Ascending aorta (tissue), 2 donors: Measurements from ENCODE around the gene RECQL5. TPM values are rescaled to one million over a fixed set of nuclear protein-coding genes. Genes with fewer than 3 reads are reported as not detected.

Experiments
- DNase-seq, 2 donors: peaks; one replicate each; pipeline ENCODE4 v3.0.0-alpha.2; 2019; ENCODE audit warnings: low spot score in 2 of 2
- H3K27ac ChIP-seq, 2 donors: fragments of 200-600 bp; sonication (generic); one replicate each; pipeline ENCODE4 v1.5.1; 2016 to 2017; ENCODE audit warnings: mild to moderate bottlenecking in 1 of 2
- H3K27me3 ChIP-seq: fragments of 200-600 bp; sonication (generic); one replicate; pipeline ENCODE4 v1.5.1; 2017
- H3K36me3 ChIP-seq, 2 donors: fragments of 200-600 bp; sonication (generic); one replicate each; pipeline ENCODE4 v1.5.1; 2016
- H3K4me1 ChIP-seq, 2 donors: fragments of 200-600 bp; sonication (generic); one replicate each; pipeline ENCODE4 v1.5.1; 2016 to 2017; ENCODE audit warnings: mild to moderate bottlenecking in 1 of 2
- H3K4me3 ChIP-seq, 2 donors: fragments of 200-600 bp; sonication (generic); one replicate each; pipeline ENCODE4 v1.5.1; 2016 to 2017; ENCODE audit warnings: mild to moderate bottlenecking in 1 of 2
- H3K9me3 ChIP-seq, 2 donors: fragments of 200-600 bp; sonication (generic); one replicate each; pipeline ENCODE4 v1.5.1; 2016
- intact Hi-C: fragments of 100-400 bp; cut with DNase I; formaldehyde crosslinking; loops from one replicate; pipeline ENCODE4 v1.15.1; 2023
- total RNA-seq: library from RNA; depleted of rRNA; stranded (reverse); fragments of >200 nt; gene quantifications from one replicate; pipeline ENCODE4 v1.1.0, GENCODE V29; 2016
- TF ChIP-seq, protein P1 (sequence below), 3 experiments: fragments of 200-600 bp in 2 of 3; fragments of 450-650 bp in 1 of 3; sonication (generic) in 2 of 3; IDR thresholded peaks; one replicate each; pipeline ENCODE4 v1.5.1; 2016 to 2019; ENCODE audit warnings: antibody characterized with exemption in 3 of 3, mild to moderate bottlenecking in 1 of 3, moderate library complexity in 1 of 3

RECQL5 gene
- total RNA-seq, 1 donor from 2014 or later: 7.6 TPM

DNA sequence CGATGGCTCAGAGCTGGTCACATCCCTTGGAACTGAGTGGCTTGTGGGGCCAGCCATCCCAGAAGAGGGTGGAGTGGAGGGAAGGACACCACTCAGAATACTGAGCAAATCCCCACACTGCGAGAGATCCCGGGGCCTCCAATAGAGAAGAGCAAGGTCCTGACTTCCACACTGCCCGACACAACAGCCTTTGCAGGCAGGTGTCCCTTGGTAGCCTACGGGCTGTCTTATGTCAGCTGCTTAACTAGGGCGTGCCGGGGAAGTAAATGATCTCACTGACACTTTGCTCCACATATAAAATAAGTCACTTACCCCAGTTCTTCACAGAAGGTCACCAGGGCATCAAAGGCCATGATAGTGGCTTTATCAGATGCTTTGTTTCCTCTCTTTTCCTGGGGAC is 16.1 kb downstream of the RECQL5 start:
- H3K27ac ChIP-seq: no peak overlapping the region
- H3K9me3 ChIP-seq: no peaks in the 10 kb centered on the region
- intact Hi-C loops: no loop called here
- no peaks in the 10 kb centered on the region for H3K27me3 ChIP-seq
- H3K4me1 ChIP-seq: no peaks in the 10 kb centered on the region
- no peak for DNase-seq
- TF ChIP-seq, protein P1, sequence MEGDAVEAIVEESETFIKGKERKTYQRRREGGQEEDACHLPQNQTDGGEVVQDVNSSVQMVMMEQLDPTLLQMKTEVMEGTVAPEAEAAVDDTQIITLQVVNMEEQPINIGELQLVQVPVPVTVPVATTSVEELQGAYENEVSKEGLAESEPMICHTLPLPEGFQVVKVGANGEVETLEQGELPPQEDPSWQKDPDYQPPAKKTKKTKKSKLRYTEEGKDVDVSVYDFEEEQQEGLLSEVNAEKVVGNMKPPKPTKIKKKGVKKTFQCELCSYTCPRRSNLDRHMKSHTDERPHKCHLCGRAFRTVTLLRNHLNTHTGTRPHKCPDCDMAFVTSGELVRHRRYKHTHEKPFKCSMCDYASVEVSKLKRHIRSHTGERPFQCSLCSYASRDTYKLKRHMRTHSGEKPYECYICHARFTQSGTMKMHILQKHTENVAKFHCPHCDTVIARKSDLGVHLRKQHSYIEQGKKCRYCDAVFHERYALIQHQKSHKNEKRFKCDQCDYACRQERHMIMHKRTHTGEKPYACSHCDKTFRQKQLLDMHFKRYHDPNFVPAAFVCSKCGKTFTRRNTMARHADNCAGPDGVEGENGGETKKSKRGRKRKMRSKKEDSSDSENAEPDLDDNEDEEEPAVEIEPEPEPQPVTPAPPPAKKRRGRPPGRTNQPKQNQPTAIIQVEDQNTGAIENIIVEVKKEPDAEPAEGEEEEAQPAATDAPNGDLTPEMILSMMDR (IDR thresholded peaks at IDR 0.05): no peak
- no peak overlapping the region for H3K4me3 ChIP-seq
- H3K36me3 ChIP-seq: peaks cover 24 to 45% of the 10 kb centered on the region in 2 donors

GRCh38 chr17:75649687-75650086 is 17.3 kb downstream of the RECQL5 start:
- Histone ChIP-seq H3K27me3 (no peaks in the 10 kb centered on the region), H3K9me3 (no peaks in the 10 kb centered on the region), H3K4me1 (no peaks in the 10 kb centered on the region), H3K36me3 (peaks cover 24 to 38% of the 10 kb centered on the region in 2 donors), H3K27ac (no peak overlapping the region), H3K4me3 (no peak overlapping the region)
- intact Hi-C loops: no loop called here
- DNase-seq: no peak
- TF ChIP-seq, protein P1 (IDR thresholded peaks at IDR 0.05): no peak

DNA sequence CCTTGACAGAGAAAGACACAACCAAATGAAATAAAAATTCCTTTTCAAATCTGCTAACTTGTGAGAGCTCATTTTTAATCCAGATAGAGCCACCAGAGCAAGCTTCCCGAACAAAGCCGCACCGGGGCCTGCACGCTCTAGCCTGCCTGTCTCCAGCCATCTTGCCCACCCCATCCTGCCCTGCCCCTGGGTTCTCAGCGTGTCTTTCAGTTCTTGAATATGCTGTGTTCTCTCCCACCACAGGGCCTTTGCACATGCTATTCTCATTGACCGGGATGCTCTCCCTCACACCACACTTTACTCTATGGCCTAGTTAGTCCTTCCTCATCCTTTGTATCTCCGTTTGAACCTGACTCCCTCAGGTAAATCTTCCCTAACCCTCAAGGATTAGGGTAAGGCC is 19.0 kb downstream of the RECQL5 start:
- Histone ChIP-seq H3K27me3 (no peaks in the 10 kb centered on the region), H3K36me3 (peaks cover 24 to 40% of the 10 kb centered on the region in 2 donors), H3K9me3 (no peaks in the 10 kb centered on the region), H3K4me3 (no peak overlapping the region), H3K27ac (no peak overlapping the region), H3K4me1 (no peaks in the 10 kb centered on the region)
- intact Hi-C loops: no loop called here
- TF ChIP-seq, protein P1 (IDR thresholded peaks at IDR 0.05): no peak
- DNase-seq: no peak

GRCh38 chr17:75647061-75647460 is 19.9 kb downstream of the RECQL5 start:
- no peak for DNase-seq
- H3K4me1 ChIP-seq: no peaks in the 10 kb centered on the region
- H3K9me3 ChIP-seq: no peaks in the 10 kb centered on the region
- H3K27ac ChIP-seq: no peak overlapping the region
- peaks cover 20 to 40% of the 10 kb centered on the region in 2 donors for H3K36me3 ChIP-seq
- H3K27me3 ChIP-seq: no peaks in the 10 kb centered on the region
- H3K4me3 ChIP-seq: no peak overlapping the region
- TF ChIP-seq, protein P1 (IDR thresholded peaks at IDR 0.05): no peak
- intact Hi-C loops: no loop called here

DNA sequence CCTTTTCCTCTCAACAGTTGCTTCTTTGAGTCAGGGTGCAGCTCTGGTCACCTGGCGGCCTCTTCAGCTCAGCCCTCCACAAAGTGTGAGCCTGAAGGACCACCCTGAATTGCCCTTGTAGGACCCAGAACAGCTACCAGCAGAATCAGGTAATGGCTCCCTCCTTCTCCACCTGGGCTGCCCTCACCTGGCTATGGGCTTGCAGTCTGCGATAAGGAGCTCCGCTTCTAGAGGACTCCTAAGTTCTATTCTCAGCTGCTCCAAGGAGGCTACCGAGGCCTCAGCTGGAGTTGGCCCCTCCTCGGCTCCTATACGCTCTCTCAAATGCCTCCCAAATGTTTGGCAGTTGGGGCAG is 20.3 kb downstream of the RECQL5 start:
- no peak overlapping the region for H3K4me3 ChIP-seq
- no peak for DNase-seq
- TF ChIP-seq, protein P1 (IDR thresholded peaks at IDR 0.05): no peak
- H3K36me3 ChIP-seq: peaks cover 20 to 37% of the 10 kb centered on the region in 2 donors
- intact Hi-C loops: no loop called here
- no peaks in the 10 kb centered on the region for H3K9me3 ChIP-seq
- no peaks in the 10 kb centered on the region for H3K27me3 ChIP-seq
- no peak overlapping the region for H3K27ac ChIP-seq
- H3K4me1 ChIP-seq: no peaks in the 10 kb centered on the region
